ENCODE results near the gene PRICKLE2. TPM values are rescaled to one million over a fixed set of nuclear protein-coding genes. Genes with fewer than 3 reads are reported as not detected.

PRICKLE2 gene
- total RNA-seq, 1 donor from 2014 or later: 5.3 TPM

DNA sequence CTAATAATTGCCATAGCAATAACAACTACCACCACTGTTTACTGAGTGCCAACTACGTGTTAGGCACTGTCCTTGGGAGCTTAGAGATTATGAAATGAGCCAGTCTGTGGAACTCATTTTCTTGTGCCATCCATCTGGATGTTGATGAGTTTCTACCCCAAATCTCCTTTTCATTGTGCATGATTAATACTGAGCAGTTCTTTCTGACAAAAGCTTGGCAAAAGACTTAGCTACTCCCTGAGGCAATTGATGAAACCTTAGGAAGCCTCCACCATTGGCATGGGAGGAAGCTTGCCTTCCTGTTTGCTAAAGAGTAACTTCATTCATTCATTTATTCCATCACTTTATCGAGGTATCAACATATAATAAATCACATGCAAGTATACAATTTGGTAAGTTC, 39.8 kb downstream of the PRICKLE2 start:
- H3K4me1 Mint-ChIP-seq (ENCODE audit: unreplicated experiment): peaks cover 20% of the 10 kb centered on the region
- H3K36me3 Mint-ChIP-seq (ENCODE audit: low read depth, unreplicated experiment): no peaks in the 10 kb centered on the region
- no peaks in the 10 kb centered on the region for H3K9me3 Mint-ChIP-seq (ENCODE audit: unreplicated experiment)
- no peak overlapping the region for H3K27ac Mint-ChIP-seq (ENCODE audit: unreplicated experiment)
- H3K4me3 Mint-ChIP-seq (ENCODE audit: unreplicated experiment): no peak overlapping the region
- peaks cover 3% of the 10 kb centered on the region for H3K27me3 Mint-ChIP-seq (ENCODE audit: unreplicated experiment)
- DNase-seq (ENCODE audit: low spot score): no peak
- TF ChIP-seq, protein P1, sequence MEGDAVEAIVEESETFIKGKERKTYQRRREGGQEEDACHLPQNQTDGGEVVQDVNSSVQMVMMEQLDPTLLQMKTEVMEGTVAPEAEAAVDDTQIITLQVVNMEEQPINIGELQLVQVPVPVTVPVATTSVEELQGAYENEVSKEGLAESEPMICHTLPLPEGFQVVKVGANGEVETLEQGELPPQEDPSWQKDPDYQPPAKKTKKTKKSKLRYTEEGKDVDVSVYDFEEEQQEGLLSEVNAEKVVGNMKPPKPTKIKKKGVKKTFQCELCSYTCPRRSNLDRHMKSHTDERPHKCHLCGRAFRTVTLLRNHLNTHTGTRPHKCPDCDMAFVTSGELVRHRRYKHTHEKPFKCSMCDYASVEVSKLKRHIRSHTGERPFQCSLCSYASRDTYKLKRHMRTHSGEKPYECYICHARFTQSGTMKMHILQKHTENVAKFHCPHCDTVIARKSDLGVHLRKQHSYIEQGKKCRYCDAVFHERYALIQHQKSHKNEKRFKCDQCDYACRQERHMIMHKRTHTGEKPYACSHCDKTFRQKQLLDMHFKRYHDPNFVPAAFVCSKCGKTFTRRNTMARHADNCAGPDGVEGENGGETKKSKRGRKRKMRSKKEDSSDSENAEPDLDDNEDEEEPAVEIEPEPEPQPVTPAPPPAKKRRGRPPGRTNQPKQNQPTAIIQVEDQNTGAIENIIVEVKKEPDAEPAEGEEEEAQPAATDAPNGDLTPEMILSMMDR (IDR thresholded peaks at IDR 0.05; ENCODE audit: unreplicated experiment): no peak

DNA sequence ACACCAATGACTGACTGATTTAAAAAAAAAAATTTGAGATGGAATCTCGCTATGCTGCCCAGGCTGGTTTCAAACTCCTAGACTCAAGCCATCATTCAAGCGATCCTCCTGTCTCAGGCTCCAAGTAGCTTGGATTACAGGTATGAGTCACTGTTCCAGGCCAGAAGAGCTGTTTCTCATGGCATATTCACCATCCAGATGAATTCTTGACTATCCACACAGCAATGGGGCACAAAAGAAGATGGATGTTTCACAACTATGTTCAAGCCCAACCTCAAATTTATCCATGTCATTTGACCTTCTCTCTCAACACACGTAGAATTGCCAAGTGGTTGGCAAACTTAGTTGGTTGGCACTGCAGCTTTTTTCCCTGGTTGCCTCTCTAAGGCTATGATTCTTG, 40.6 kb downstream of the PRICKLE2 start:
- no peak overlapping the region for H3K27ac Mint-ChIP-seq (ENCODE audit: unreplicated experiment)
- no peaks in the 10 kb centered on the region for H3K36me3 Mint-ChIP-seq (ENCODE audit: low read depth, unreplicated experiment)
- no peak for DNase-seq (ENCODE audit: low spot score)
- TF ChIP-seq, protein P1 (IDR thresholded peaks at IDR 0.05; ENCODE audit: unreplicated experiment): no peak
- H3K9me3 Mint-ChIP-seq (ENCODE audit: unreplicated experiment): no peaks in the 10 kb centered on the region
- peaks cover 11% of the 10 kb centered on the region for H3K4me1 Mint-ChIP-seq (ENCODE audit: unreplicated experiment)
- H3K27me3 Mint-ChIP-seq (ENCODE audit: unreplicated experiment): peaks cover 3% of the 10 kb centered on the region
- no peak overlapping the region for H3K4me3 Mint-ChIP-seq (ENCODE audit: unreplicated experiment)

GRCh38 chr3:64179860-64180259, 45.4 kb downstream of the PRICKLE2 start:
- Mint-ChIP-seq H3K36me3 (ENCODE audit: low read depth, unreplicated experiment) (no peaks in the 10 kb centered on the region), H3K4me1 (ENCODE audit: unreplicated experiment) (peaks cover 4% of the 10 kb centered on the region), H3K4me3 (ENCODE audit: unreplicated experiment) (no peak overlapping the region), H3K27ac (ENCODE audit: unreplicated experiment) (no peak overlapping the region), H3K27me3 (ENCODE audit: unreplicated experiment) (no peaks in the 10 kb centered on the region), H3K9me3 (ENCODE audit: unreplicated experiment) (no peaks in the 10 kb centered on the region)
- TF ChIP-seq, protein P1 (IDR thresholded peaks at IDR 0.05; ENCODE audit: unreplicated experiment): no peak
- DNase-seq (ENCODE audit: low spot score): no peak

DNA sequence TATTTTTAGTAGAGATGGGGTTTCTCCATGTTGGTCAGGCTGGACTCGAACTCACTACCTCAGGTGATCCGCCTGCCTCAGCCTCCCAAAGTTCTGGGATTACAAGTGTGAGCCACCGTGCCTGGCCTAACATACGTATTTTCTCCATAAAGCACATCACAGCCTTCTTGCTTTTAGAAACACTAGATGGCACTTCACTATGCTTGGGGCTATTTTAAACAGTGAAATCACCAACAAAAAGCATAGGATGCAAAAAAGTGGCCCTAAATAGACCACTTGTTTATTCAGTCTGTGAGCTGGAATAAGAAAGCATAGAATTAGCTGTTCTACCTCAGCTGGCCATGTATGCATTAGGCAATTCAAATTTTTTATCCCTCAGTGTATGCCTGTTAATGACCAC, 46.0 kb downstream of the PRICKLE2 start:
- Mint-ChIP-seq H3K36me3 (ENCODE audit: low read depth, unreplicated experiment) (no peaks in the 10 kb centered on the region), H3K9me3 (ENCODE audit: unreplicated experiment) (no peaks in the 10 kb centered on the region), H3K4me1 (ENCODE audit: unreplicated experiment) (peaks cover 4% of the 10 kb centered on the region), H3K4me3 (ENCODE audit: unreplicated experiment) (no peak overlapping the region), H3K27ac (ENCODE audit: unreplicated experiment) (no peak overlapping the region), H3K27me3 (ENCODE audit: unreplicated experiment) (no peaks in the 10 kb centered on the region)
- TF ChIP-seq, protein P1 (IDR thresholded peaks at IDR 0.05; ENCODE audit: unreplicated experiment): no peak
- DNase-seq (ENCODE audit: low spot score): no peak

GRCh38 chr3:64178419-64178818, 46.8 kb downstream of the PRICKLE2 start:
- no peak for DNase-seq (ENCODE audit: low spot score)
- Mint-ChIP-seq H3K27me3 (ENCODE audit: unreplicated experiment) (no peaks in the 10 kb centered on the region), H3K9me3 (ENCODE audit: unreplicated experiment) (no peaks in the 10 kb centered on the region), H3K36me3 (ENCODE audit: low read depth, unreplicated experiment) (no peaks in the 10 kb centered on the region), H3K4me1 (ENCODE audit: unreplicated experiment) (peaks cover 4% of the 10 kb centered on the region), H3K27ac (ENCODE audit: unreplicated experiment) (no peak overlapping the region), H3K4me3 (ENCODE audit: unreplicated experiment) (no peak overlapping the region)
- TF ChIP-seq, protein P1 (IDR thresholded peaks at IDR 0.05; ENCODE audit: unreplicated experiment): no peak
